WTC11 (cell line): ENCODE measurements around the gene SPACA7. TPM values are rescaled to one million over a fixed set of nuclear protein-coding genes. Genes with fewer than 3 reads are reported as not detected.

Experiments
- ATAC-seq: fragments of 200-7000 bp; cut with Tn5 transposase; 2 replicates; pipeline ENCODE4 v1.10.0; 2021; ENCODE audit warnings: mild to moderate bottlenecking, moderate library complexity
- CTCF ChIA-PET: fragments of 300-600 bp; sonication (Branson Sonifier 250); formaldehyde crosslinking; loops from one replicate; lab custom pipeline; 2021; ENCODE audit warnings: antibody characterized with exemption; lab: Charles Lee
- POLR2A ChIA-PET: fragments of 350-600 bp; sonication (Branson Sonifier 250); formaldehyde crosslinking; loops from one replicate; lab custom pipeline; 2021; ENCODE audit warnings: antibody characterized with exemption; lab: Charles Lee
- DNase-seq: peaks from one replicate; pipeline ENCODE4 v3.0.0; 2021; ENCODE audit warnings: low spot score
- H3K27ac Mint-ChIP-seq: 2 replicates; pipeline ENCODE4 v1.8.0; 2021; ENCODE audit warnings: mixed read lengths
- H3K27me3 Mint-ChIP-seq: 2 replicates; pipeline ENCODE4 v1.8.0; 2021; ENCODE audit warnings: low read depth, mild to moderate bottlenecking, moderate library complexity, mixed read lengths
- H3K36me3 Mint-ChIP-seq: 2 replicates; pipeline ENCODE4 v1.8.0; 2021; ENCODE audit warnings: mixed read lengths
- H3K4me1 Mint-ChIP-seq: 2 replicates; pipeline ENCODE4 v1.8.0; 2022; ENCODE audit warnings: mixed read lengths
- H3K4me3 Mint-ChIP-seq: 2 replicates; pipeline ENCODE4 v1.8.0; 2021; ENCODE audit warnings: mild to moderate bottlenecking, moderate library complexity, mixed read lengths
- H3K9me3 Mint-ChIP-seq: 2 replicates; pipeline ENCODE4 v1.8.0; 2021; ENCODE audit warnings: mixed read lengths
- CREB1 ChIP-seq: sonication (generic); formaldehyde crosslinking; IDR thresholded peaks from 2 replicates; pipeline ENCODE4 v1.8.0; 2023; ENCODE audit warnings: mild to moderate bottlenecking, missing genetic modification reagents
- ERG ChIP-seq: fragments of 250-450 bp; sonication (Bioruptor Pico); IDR thresholded peaks from 2 replicates; pipeline ENCODE4 v1.8.0; 2021; ENCODE audit warnings: mild to moderate bottlenecking
- ETV6 ChIP-seq: sonication (generic); formaldehyde crosslinking; IDR thresholded peaks from 2 replicates; pipeline ENCODE4 v1.8.1; 2022; ENCODE audit warnings: mild to moderate bottlenecking, missing genetic modification reagents
- FOXJ3 ChIP-seq: sonication (generic); formaldehyde crosslinking; IDR thresholded peaks from 2 replicates; pipeline ENCODE4 v1.9.0; 2021; ENCODE audit warnings: missing genetic modification reagents, mild to moderate bottlenecking, borderline replicate concordance
- FOXK1 ChIP-seq: sonication (generic); formaldehyde crosslinking; IDR thresholded peaks from 2 replicates; pipeline ENCODE4 v1.8.0; 2022; ENCODE audit warnings: mild to moderate bottlenecking, moderate library complexity, missing genetic modification reagents
- FOXP1 ChIP-seq: sonication (generic); formaldehyde crosslinking; IDR thresholded peaks from 2 replicates; pipeline ENCODE4 v1.8.0; 2022; ENCODE audit warnings: missing genetic modification reagents, mild to moderate bottlenecking, moderate library complexity, borderline replicate concordance
- GABPB1 ChIP-seq: sonication (generic); formaldehyde crosslinking; IDR thresholded peaks from 2 replicates; pipeline ENCODE4 v1.8.1; 2023; ENCODE audit warnings: mild to moderate bottlenecking, missing genetic modification reagents
- KAT7 ChIP-seq: sonication (generic); formaldehyde crosslinking; IDR thresholded peaks from 2 replicates; pipeline ENCODE4 v1.8.1; 2023; ENCODE audit warnings: missing genetic modification reagents, mild to moderate bottlenecking, borderline replicate concordance
- NFE2L1 ChIP-seq: sonication (generic); formaldehyde crosslinking; IDR thresholded peaks from 2 replicates; pipeline ENCODE4 v1.8.1; 2023; ENCODE audit warnings: missing genetic modification reagents
- OVOL2 ChIP-seq: fragments of 250-450 bp; sonication (Bioruptor Pico); IDR thresholded peaks from 2 replicates; pipeline ENCODE4 v1.9.0; 2021; ENCODE audit warnings: mild to moderate bottlenecking, borderline replicate concordance
- PRRX2 ChIP-seq: fragments of 250-450 bp; sonication (Bioruptor Pico); IDR thresholded peaks from 2 replicates; pipeline ENCODE4 v1.8.0; 2021; ENCODE audit warnings: mild to moderate bottlenecking
- RELA ChIP-seq: sonication (generic); formaldehyde crosslinking; IDR thresholded peaks from 2 replicates; pipeline ENCODE4 v1.8.1; 2022; ENCODE audit warnings: missing genetic modification reagents, mild to moderate bottlenecking, borderline replicate concordance
- SMAD4 ChIP-seq: sonication (generic); formaldehyde crosslinking; IDR thresholded peaks from 2 replicates; pipeline ENCODE4 v1.8.0; 2022; ENCODE audit warnings: mild to moderate bottlenecking, missing genetic modification reagents
- TEAD4 ChIP-seq: sonication (generic); formaldehyde crosslinking; IDR thresholded peaks from 2 replicates; pipeline ENCODE4 v1.8.0; 2022; ENCODE audit warnings: mild to moderate bottlenecking, missing genetic modification reagents
- USF2 ChIP-seq: sonication (generic); formaldehyde crosslinking; IDR thresholded peaks from 2 replicates; pipeline ENCODE4 v1.8.1; 2023; ENCODE audit warnings: mild to moderate bottlenecking, missing genetic modification reagents, moderate library complexity
- ZBTB21 ChIP-seq: sonication (generic); formaldehyde crosslinking; IDR thresholded peaks from 2 replicates; pipeline ENCODE4 v1.8.1; 2023; ENCODE audit warnings: mild to moderate bottlenecking, missing genetic modification reagents, borderline replicate concordance
- ZMAT4 ChIP-seq: fragments of 250-450 bp; sonication (Bioruptor Pico); IDR thresholded peaks from 2 replicates; pipeline ENCODE4 v1.9.0; 2021; ENCODE audit warnings: mild to moderate bottlenecking
- ZNF532 ChIP-seq: fragments of 250-450 bp; sonication (Bioruptor Pico); IDR thresholded peaks from 2 replicates; pipeline ENCODE4 v1.9.0; 2021; ENCODE audit warnings: mild to moderate bottlenecking, borderline replicate concordance
- ZNF671 ChIP-seq: fragments of 250-450 bp; sonication (Bioruptor Pico); IDR thresholded peaks from 2 replicates; pipeline ENCODE4 v1.8.0; 2021; ENCODE audit warnings: mild to moderate bottlenecking
- total RNA-seq: library from RNA; stranded (reverse); gene quantifications from 3 replicates; pipeline ENCODE4 v1.2.3, GENCODE V29; 2021
- TF ChIP-seq, protein P1 (sequence below): fragments of 250-450 bp; sonication (Bioruptor Pico); IDR thresholded peaks from 2 replicates; pipeline ENCODE4 v2.1.2; 2022; ENCODE audit warnings: mild to moderate bottlenecking, moderate library complexity

Gene SPACA7
- total RNA-seq, 1 experiment from 2014 or later = not detected

GRCh38 chr13:112457485-112457884 is 81.3 kb downstream of the SPACA7 start:
- DNase-seq (no peak), ATAC-seq (no peak)
- Mint-ChIP-seq H3K36me3 (peaks cover 4% of the 10 kb centered on the region; the same call in 1 of the 2 replicates), H3K27me3 (peaks cover 2% of the 10 kb centered on the region; the same call in 1 of the 2 replicates), H3K9me3 (peaks cover 32% of the 10 kb centered on the region), H3K4me1 (no peaks in the 10 kb centered on the region), H3K27ac (no peak overlapping the region), H3K4me3 (no peak overlapping the region)
- ChIA-PET CTCF (interaction anchor here (0.6 to 2.0 kb wide), 2 partner anchors 14 to 29 kb away, joined by 3 to 5 read pairs; no protein-coding TSS in a partner anchor), POLR2A (no interaction called here)
- no peak for TF ChIP-seq RELA
- TF ChIP-seq SMAD4 (CRISPR knock-in tag) = no peak
- no peak for TF ChIP-seq FOXP1 (CRISPR knock-in tag)
- no peak for TF ChIP-seq FOXJ3 (CRISPR knock-in tag)
- TF ChIP-seq GABPB1 (CRISPR knock-in tag) = no peak

DNA sequence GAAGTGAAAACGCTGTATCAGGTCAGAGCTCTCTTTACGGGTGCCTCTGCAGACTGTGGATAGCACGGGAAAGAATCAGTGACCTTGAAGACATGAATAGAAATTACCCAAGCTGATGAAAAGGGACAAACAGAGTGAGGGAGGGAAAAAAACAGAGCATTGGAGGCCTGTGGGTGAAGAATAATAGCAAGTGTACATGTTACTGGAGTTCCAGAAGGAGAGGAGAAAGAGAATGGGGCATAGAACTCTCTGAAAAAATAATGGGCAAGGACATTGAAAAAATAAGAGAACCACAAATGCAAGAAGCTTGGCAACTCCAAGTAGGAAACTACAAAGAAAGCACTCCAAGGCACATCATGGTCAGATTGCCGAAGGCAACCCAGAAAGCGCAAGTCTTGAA is 86.3 kb downstream of the SPACA7 start:
- peaks cover 2% of the 10 kb centered on the region; the same call in 1 of the 2 replicates for H3K27me3 Mint-ChIP-seq
- no peak overlapping the region for H3K27ac Mint-ChIP-seq
- CTCF ChIA-PET = no interaction called here
- TF ChIP-seq USF2 (CRISPR knock-in tag) = no peak
- no peak for TF ChIP-seq PRRX2 (CRISPR knock-in tag)
- TF ChIP-seq, all 79 proteins: peak for 0
- POLR2A ChIA-PET = no interaction called here
- no peaks in the 10 kb centered on the region for H3K4me1 Mint-ChIP-seq
- no peak overlapping the region for H3K4me3 Mint-ChIP-seq
- peaks cover 27% of the 10 kb centered on the region for H3K9me3 Mint-ChIP-seq
- ATAC-seq = no peak
- peaks cover 4% of the 10 kb centered on the region; the same call in 1 of the 2 replicates for H3K36me3 Mint-ChIP-seq
- no peak for DNase-seq

DNA sequence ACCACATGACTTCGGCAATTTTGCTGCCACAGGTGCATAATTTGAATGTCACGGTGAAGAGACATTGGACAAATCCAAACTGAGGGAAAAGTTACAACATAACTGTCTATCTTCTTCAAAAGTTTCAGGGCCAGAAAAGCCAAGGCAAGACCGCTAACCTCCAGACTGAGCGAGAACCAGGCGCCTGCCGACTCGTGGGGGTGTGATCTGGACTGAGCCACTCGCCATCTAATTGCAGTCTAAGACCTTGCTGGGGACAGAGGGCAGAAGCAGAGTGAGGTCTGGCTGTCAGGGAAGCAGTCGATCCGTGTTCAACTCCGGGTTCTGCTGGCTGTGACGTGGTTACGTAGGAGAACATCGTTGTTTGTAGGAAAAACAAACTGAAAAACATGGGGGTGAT is 88.6 kb downstream of the SPACA7 start:
- H3K27me3 Mint-ChIP-seq = peaks cover 2% of the 10 kb centered on the region; the same call in 1 of the 2 replicates
- H3K36me3 Mint-ChIP-seq = peaks cover 4% of the 10 kb centered on the region; the same call in 1 of the 2 replicates
- H3K4me3 Mint-ChIP-seq = no peak overlapping the region
- no peak for ATAC-seq
- H3K4me1 Mint-ChIP-seq = no peaks in the 10 kb centered on the region
- no peak for DNase-seq
- POLR2A ChIA-PET = no interaction called here
- peaks cover 15% of the 10 kb centered on the region for H3K9me3 Mint-ChIP-seq
- CTCF ChIA-PET = no interaction called here
- H3K27ac Mint-ChIP-seq = no peak overlapping the region
- TF ChIP-seq TEAD4 (CRISPR knock-in tag) (no peak), KAT7 (CRISPR knock-in tag) (no peak), FOXJ3 (CRISPR knock-in tag) (no peak), ZMAT4 (CRISPR knock-in tag) (no peak), ERG (CRISPR knock-in tag) (no peak), FOXK1 (CRISPR knock-in tag) (no peak), ZBTB21 (CRISPR knock-in tag) (no peak), PRRX2 (CRISPR knock-in tag) (no peak), NFE2L1 (CRISPR knock-in tag) (no peak), FOXP1 (CRISPR knock-in tag) (no peak), OVOL2 (CRISPR knock-in tag) (no peak), CREB1 (CRISPR knock-in tag) (no peak)

DNA sequence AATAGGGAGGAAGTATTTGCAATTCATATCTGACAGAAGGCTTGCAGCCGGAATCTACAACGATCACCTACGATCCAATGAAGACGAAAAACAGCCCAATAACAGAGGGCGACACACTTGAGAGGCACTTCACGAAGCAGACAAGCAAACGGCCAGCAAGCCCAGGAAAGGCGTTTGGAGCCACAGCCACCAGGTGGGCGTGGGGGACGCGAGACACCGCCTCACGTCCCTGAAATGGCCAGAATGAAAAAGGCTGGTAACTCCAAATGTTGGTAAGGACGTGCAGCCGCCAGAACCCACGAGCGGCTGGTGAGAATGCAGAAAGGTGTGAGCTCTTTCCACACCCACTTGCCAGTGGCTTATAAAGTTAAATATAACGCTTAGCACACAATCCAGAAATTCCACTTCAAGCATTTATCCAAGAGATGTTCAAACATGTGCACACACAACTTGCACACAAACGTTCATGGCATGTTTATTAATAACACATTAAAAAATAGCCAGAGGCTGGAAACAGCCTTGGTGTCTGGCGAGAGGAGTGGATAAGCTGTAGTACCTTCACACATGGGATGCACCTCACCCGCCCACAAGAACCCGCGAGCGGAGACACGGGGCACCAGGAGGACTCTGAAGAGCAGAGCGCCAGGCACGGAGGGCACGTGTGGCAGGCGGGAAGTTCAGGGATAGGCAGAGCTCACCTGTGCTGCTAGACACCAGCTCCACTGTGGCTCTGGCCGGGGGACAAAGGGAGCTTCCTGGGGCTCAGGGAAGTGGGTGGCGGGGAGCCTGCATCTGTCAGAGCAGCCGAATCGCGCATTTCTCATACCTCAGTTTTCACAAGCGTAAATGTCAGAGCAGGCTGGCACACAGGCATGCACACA is 89.3 kb downstream of the SPACA7 start:
- Mint-ChIP-seq H3K9me3 (peaks cover 9% of the 10 kb centered on the region), H3K27me3 (peaks cover 2% of the 10 kb centered on the region; the same call in 1 of the 2 replicates), H3K4me3 (no peak overlapping the region), H3K4me1 (no peaks in the 10 kb centered on the region), H3K36me3 (peaks cover 4% of the 10 kb centered on the region; the same call in 1 of the 2 replicates), H3K27ac (no peak overlapping the region)
- ChIA-PET POLR2A (no interaction called here), CTCF (no interaction called here)
- DNase-seq (no peak), ATAC-seq (no peak)
- TF ChIP-seq ETV6 (CRISPR knock-in tag) (no peak), ZNF532 (no peak), OVOL2 (CRISPR knock-in tag) (no peak), SMAD4 (CRISPR knock-in tag) (no peak), ZNF671 (CRISPR knock-in tag) (no peak)
- TF ChIP-seq, protein P1, sequence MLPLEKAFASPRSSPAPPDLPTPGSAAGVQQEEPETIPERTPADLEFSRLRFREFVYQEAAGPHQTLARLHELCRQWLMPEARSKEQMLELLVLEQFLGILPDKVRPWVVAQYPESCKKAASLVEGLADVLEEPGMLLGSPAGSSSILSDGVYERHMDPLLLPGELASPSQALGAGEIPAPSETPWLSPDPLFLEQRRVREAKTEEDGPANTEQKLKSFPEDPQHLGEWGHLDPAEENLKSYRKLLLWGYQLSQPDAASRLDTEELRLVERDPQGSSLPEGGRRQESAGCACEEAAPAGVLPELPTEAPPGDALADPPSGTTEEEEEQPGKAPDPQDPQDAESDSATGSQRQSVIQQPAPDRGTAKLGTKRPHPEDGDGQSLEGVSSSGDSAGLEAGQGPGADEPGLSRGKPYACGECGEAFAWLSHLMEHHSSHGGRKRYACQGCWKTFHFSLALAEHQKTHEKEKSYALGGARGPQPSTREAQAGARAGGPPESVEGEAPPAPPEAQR (CRISPR knock-in tag) = no peak
